CD14-positive monocyte (primary cell): ENCODE measurements around the gene ZFY. TPM values are rescaled to one million over a fixed set of nuclear protein-coding genes. Genes with fewer than 3 reads are reported as not detected.

Experiments
- DNase-seq, 3 donors: peaks; one replicate each; pipeline ENCODE4 v3.0.0-alpha.2; 2011 to 2022
- H2AFZ ChIP-seq: 2 replicates; pipeline ENCODE4 v1.6.0; 2012; ENCODE audit warnings: mild to moderate bottlenecking, low read depth, low read length, inconsistent platforms; ENCODE audit not compliant: insufficient read depth, poor library complexity, severe bottlenecking
- H3K27ac ChIP-seq, 2 donors: 1 replicate in 1 of 2; 2 replicates in 1 of 2; pipeline ENCODE4 v1.5.1; 2012 to 2013; ENCODE audit warnings: low read length in 2 of 2, control low read depth in 1 of 2, inconsistent platforms in 1 of 2, low read depth in 1 of 2, mild to moderate bottlenecking in 1 of 2
- H3K27me3 ChIP-seq, 2 donors: one replicate each; pipeline versions ENCODE4 v1.6.0 to v1.6.1; 2011 to 2013; ENCODE audit warnings: low read length in 2 of 2; ENCODE audit not compliant: control insufficient read depth in 2 of 2, insufficient read depth in 2 of 2
- H3K36me3 ChIP-seq, 2 donors: replicated peaks in 1 of 2; 1 replicate in 1 of 2; 2 replicates in 1 of 2; pipeline versions ENCODE4 v1.5.1 to v1.6.1; 2012 to 2013; ENCODE audit warnings: low read length in 2 of 2, control low read depth in 1 of 2, inconsistent platforms in 1 of 2, mild to moderate bottlenecking in 1 of 2; ENCODE audit not compliant: insufficient read depth in 2 of 2, control insufficient read depth in 1 of 2
- H3K4me1 ChIP-seq, 2 donors: 1 replicate in 1 of 2; 2 replicates in 1 of 2; pipeline versions ENCODE4 v1.5.1 to v1.6.1; 2012 to 2013; ENCODE audit warnings: low read length in 2 of 2, control low read depth in 1 of 2, inconsistent platforms in 1 of 2, mild to moderate bottlenecking in 1 of 2, moderate library complexity in 1 of 2; ENCODE audit not compliant: insufficient read depth in 2 of 2, control insufficient read depth in 1 of 2
- H3K4me2 ChIP-seq: replicated peaks from 2 replicates; pipeline ENCODE3; 2012; ENCODE audit warnings: low read length, moderate library complexity, mild to moderate bottlenecking; ENCODE audit not compliant: poor library complexity, severe bottlenecking; ENCODE audit errors: extremely low read depth
- H3K4me3 ChIP-seq, 3 experiments: fragments of 200-600 bp in 1 of 3; sonication (generic) in 1 of 3; replicated peaks in 1 of 3; 1 replicate in 2 of 3; 2 replicates in 1 of 3; pipeline ENCODE4 v1.5.1; 2011 to 2013; ENCODE audit warnings: low read length in 3 of 3, mild to moderate bottlenecking in 3 of 3, control low read depth in 2 of 3, low read depth in 2 of 3, inconsistent platforms in 1 of 3, moderate library complexity in 1 of 3
- H3K79me2 ChIP-seq: 2 replicates; pipeline ENCODE4 v1.6.0; 2012; ENCODE audit warnings: mild to moderate bottlenecking, control low read depth, inconsistent platforms, low read length, moderate library complexity; ENCODE audit not compliant: insufficient read depth
- H3K9ac ChIP-seq: 2 replicates; pipeline ENCODE4 v1.6.0; 2017; ENCODE audit warnings: low read length, mild to moderate bottlenecking; ENCODE audit not compliant: insufficient read depth, poor library complexity, severe bottlenecking
- H3K9me3 ChIP-seq, 2 donors: replicated peaks in 1 of 2; 1 replicate in 1 of 2; 2 replicates in 1 of 2; pipeline versions ENCODE4 v1.5.1 to v1.6.1; 2012 to 2013; ENCODE audit warnings: low read length in 2 of 2, control low read depth in 1 of 2; ENCODE audit not compliant: control insufficient read depth in 1 of 2, insufficient read depth in 1 of 2
- H4K20me1 ChIP-seq: 2 replicates; pipeline ENCODE4 v1.6.0; 2012; ENCODE audit warnings: mild to moderate bottlenecking, low read length, control low read depth, moderate library complexity; ENCODE audit not compliant: insufficient read depth
- H3K27ac Mint-ChIP-seq, 7 donors: one replicate each; pipeline ENCODE4 v1.8.0; 2020; ENCODE audit warnings: mild to moderate bottlenecking in 7 of 7, mixed read lengths in 7 of 7, moderate library complexity in 6 of 7, inconsistent platforms in 2 of 7
- H3K27me3 Mint-ChIP-seq, 3 donors: one replicate each; pipeline ENCODE4 v1.8.0; 2021 to 2022; ENCODE audit warnings: low read depth in 3 of 3, mild to moderate bottlenecking in 3 of 3, mixed read lengths in 3 of 3, moderate library complexity in 3 of 3, inconsistent platforms in 1 of 3
- H3K36me3 Mint-ChIP-seq, 2 donors: one replicate each; pipeline ENCODE4 v1.8.0; 2020; ENCODE audit warnings: mixed read lengths in 2 of 2, inconsistent platforms in 1 of 2, mild to moderate bottlenecking in 1 of 2
- H3K4me1 Mint-ChIP-seq: one replicate; pipeline ENCODE4 v1.8.0; 2020; ENCODE audit warnings: mild to moderate bottlenecking, mixed read lengths
- H3K4me3 Mint-ChIP-seq, 2 donors: one replicate each; pipeline ENCODE4 v1.8.0; 2020; ENCODE audit warnings: mild to moderate bottlenecking in 2 of 2, mixed read lengths in 2 of 2, moderate library complexity in 1 of 2
- H3K9me3 Mint-ChIP-seq, 7 donors: one replicate each; pipeline ENCODE4 v1.8.0; 2020 to 2022; ENCODE audit warnings: mixed read lengths in 7 of 7, mild to moderate bottlenecking in 6 of 7, moderate library complexity in 6 of 7, inconsistent platforms in 2 of 7
- WGBS: methylation state at CpG from one replicate; pipeline ENCODE4 v1.1.5; 2013; ENCODE audit warnings: missing lambda C conversion rate; ENCODE audit not compliant: insufficient coverage; 5-methylcytosine and 5-hydroxymethylcytosine counted together
- intact Hi-C, 2 donors: fragments of 100-400 bp; cut with micrococcal nuclease; formaldehyde crosslinking; loops; one replicate each; pipeline versions ENCODE4 v1.15.0 to v1.15.1; 2023
- polyA plus RNA-seq, 3 donors: library from polyadenylated mRNA; depleted of rRNA in 1 of 3; unstranded in 2 of 3; stranded (reverse) in 1 of 3; fragments of 300-500 nt in 2 of 3; fragments of >200 nt in 1 of 3; fragmentation: Illumina TruSeq in 2 of 3; gene quantifications; 1 replicate in 2 of 3; 2 replicates in 1 of 3; pipeline ENCODE4 v1.2.3, GENCODE V29; 2012 to 2021
- TF ChIP-seq, protein P1 (sequence below): fragments of 200-600 bp; IDR thresholded peaks from one replicate; pipeline ENCODE4 v1.8.0; 2022; ENCODE audit warnings: antibody characterized with exemption, mild to moderate bottlenecking

ZFY gene
- polyA plus RNA-seq, 3 donors = not detected

DNA sequence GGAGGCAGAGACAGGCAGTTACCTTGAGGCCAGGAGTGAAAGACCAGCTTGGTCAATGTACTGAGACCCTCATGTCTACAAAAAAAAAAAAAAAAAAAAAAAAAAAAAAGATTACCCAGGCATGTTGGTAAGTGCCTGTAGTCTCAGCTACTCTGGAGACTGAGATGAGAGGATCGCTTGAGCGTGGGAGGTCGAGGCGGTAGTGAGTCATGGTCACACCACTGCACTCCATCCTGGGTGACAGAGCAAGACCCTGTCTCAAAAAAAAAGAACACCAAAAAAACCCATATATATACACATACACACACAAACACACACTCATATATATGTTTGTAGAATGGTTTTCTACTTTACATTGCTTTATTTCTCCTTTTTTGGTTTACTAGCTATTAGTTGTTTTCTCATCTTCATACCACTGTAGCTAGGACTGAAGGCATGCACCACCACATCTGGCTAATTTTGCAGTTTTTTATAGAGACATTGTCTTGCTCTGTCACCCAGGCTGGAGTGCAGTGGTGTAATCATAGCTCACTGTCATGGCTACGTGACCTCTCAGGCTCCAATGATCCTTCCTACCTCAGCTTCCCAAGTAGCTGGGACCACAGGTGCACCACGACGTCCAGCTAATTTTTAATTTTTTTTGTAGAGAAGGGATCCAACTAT lies 14.5 kb downstream of the ZFY start:
- no CpG with 5 or more reads among the region's 7 CpGs for WGBS
- no peaks in the 10 kb centered on the region for H3K9me3 ChIP-seq
- Mint-ChIP-seq H3K27ac (peak overlapping the region in 1 of 7 donors; percentile 12), H3K27me3 (no peaks in the 10 kb centered on the region), H3K9me3 (no peaks in the 10 kb centered on the region), H3K4me1 (peaks cover 28% of the 10 kb centered on the region), H3K36me3 (peaks cover 0 to 4% of the 10 kb centered on the region in 2 donors), H3K4me3 (no peak overlapping the region)
- no peak overlapping the region for H2AFZ ChIP-seq
- no peaks in the 10 kb centered on the region for H3K27me3 ChIP-seq
- no peaks in the 10 kb centered on the region for H3K36me3 ChIP-seq
- TF ChIP-seq, protein P1, sequence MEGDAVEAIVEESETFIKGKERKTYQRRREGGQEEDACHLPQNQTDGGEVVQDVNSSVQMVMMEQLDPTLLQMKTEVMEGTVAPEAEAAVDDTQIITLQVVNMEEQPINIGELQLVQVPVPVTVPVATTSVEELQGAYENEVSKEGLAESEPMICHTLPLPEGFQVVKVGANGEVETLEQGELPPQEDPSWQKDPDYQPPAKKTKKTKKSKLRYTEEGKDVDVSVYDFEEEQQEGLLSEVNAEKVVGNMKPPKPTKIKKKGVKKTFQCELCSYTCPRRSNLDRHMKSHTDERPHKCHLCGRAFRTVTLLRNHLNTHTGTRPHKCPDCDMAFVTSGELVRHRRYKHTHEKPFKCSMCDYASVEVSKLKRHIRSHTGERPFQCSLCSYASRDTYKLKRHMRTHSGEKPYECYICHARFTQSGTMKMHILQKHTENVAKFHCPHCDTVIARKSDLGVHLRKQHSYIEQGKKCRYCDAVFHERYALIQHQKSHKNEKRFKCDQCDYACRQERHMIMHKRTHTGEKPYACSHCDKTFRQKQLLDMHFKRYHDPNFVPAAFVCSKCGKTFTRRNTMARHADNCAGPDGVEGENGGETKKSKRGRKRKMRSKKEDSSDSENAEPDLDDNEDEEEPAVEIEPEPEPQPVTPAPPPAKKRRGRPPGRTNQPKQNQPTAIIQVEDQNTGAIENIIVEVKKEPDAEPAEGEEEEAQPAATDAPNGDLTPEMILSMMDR = no peak
- no peak overlapping the region for H3K27ac ChIP-seq
- intact Hi-C loops = no loop called here
- no peak overlapping the region for H3K4me3 ChIP-seq
- H3K4me1 ChIP-seq = peaks cover 0 to 4% of the 10 kb centered on the region in 2 donors
- no peak overlapping the region for H3K9ac ChIP-seq
- no peaks in the 10 kb centered on the region for H4K20me1 ChIP-seq
- peak in 1 of 3 donors; percentile 36 for DNase-seq
- no peaks in the 10 kb centered on the region for H3K79me2 ChIP-seq
- no peak overlapping the region for H3K4me2 ChIP-seq

- intact Hi-C loops = no loop called here
- WGBS = no CpG with 5 or more reads among the region's 2 CpGs
- Histone ChIP-seq H3K36me3 (no peaks in the 10 kb centered on the region), H3K27ac (no peak overlapping the region), H2AFZ (no peak overlapping the region), H3K4me3 (no peak overlapping the region), H3K9ac (no peak overlapping the region), H3K79me2 (no peaks in the 10 kb centered on the region), H4K20me1 (no peaks in the 10 kb centered on the region), H3K9me3 (no peaks in the 10 kb centered on the region), H3K4me1 (peaks cover 0 to 4% of the 10 kb centered on the region in 2 donors), H3K27me3 (no peaks in the 10 kb centered on the region), H3K4me2 (no peak overlapping the region)
- H3K27me3 Mint-ChIP-seq = no peaks in the 10 kb centered on the region
- no peak overlapping the region for H3K4me3 Mint-ChIP-seq
- H3K36me3 Mint-ChIP-seq = peaks cover 0 to 10% of the 10 kb centered on the region in 2 donors
- no peaks in the 10 kb centered on the region for H3K9me3 Mint-ChIP-seq
- TF ChIP-seq, protein P1 = no peak
- no peak for DNase-seq
- peaks cover 25% of the 10 kb centered on the region for H3K4me1 Mint-ChIP-seq
- no peak overlapping the region for H3K27ac Mint-ChIP-seq
Measured at GRCh38 chrY:2950655-2951054, 15.5 kb downstream of the ZFY start.
